ENCODE results near the gene HOXB9.

The HOXB9 gene

GRCh38 chr17:48601539-48602425, 24.4 kb downstream of the HOXB9 start:
- peak; percentile 76 for TF ChIP-seq EZH2 (optimal IDR thresholded peaks at IDR 0.05; ENCODE audit: low read depth, low read length)
- no peak for TF ChIP-seq EZH2phosphoT487 (IDR thresholded peaks at IDR 0.05; ENCODE audit: low read length)
- Histone ChIP-seq H3K4me1 (ENCODE audit: low read length) (no peaks in the 10 kb centered on the region), H3F3A (ENCODE audit: insufficient read depth, low read length) (no peaks in the 10 kb centered on the region), H3K9me3 (replicated peaks; ENCODE audit: insufficient read depth, low read length) (no peaks in the 10 kb centered on the region), H3K79me2 (ENCODE audit: low read length) (no peaks in the 10 kb centered on the region), H3K9ac (ENCODE audit: low read length) (no peak overlapping the region), H3K4me3 (ENCODE audit: low read length) (peak overlapping the region; percentile 27; the same call in 1 of the 2 replicates), H2AFZ (ENCODE audit: low read length) (no peak overlapping the region), H3K27ac (ENCODE audit: low read length) (no peak overlapping the region), H4K20me1 (ENCODE audit: insufficient read depth, low read length) (no peaks in the 10 kb centered on the region), H3K36me3 (replicated peaks; ENCODE audit: insufficient read depth, low read length) (no peaks in the 10 kb centered on the region), H3K9me2 (replicated peaks; ENCODE audit: insufficient read depth, low read length) (no peaks in the 10 kb centered on the region), H3K27me3 (replicated peaks; ENCODE audit: insufficient read depth, low read length) (peaks cover 85% of the 10 kb centered on the region), H3K4me2 (ENCODE audit: low read depth, low read length) (peak overlapping the region; percentile 78)
- no peak for DNase-seq

GRCh38 chr17:48601207-48601538, 25.0 kb downstream of the HOXB9 start:
- no peak overlapping the region for H3K4me3 ChIP-seq (ENCODE audit: low read length)
- H3K36me3 ChIP-seq (replicated peaks; ENCODE audit: insufficient read depth, low read length) = no peaks in the 10 kb centered on the region
- no peaks in the 10 kb centered on the region for H3K79me2 ChIP-seq (ENCODE audit: low read length)
- no peak overlapping the region for H3K27ac ChIP-seq (ENCODE audit: low read length)
- TF ChIP-seq CTCF (IDR thresholded peaks at IDR 0.05; ENCODE audit: low read length) = no peak
- TF ChIP-seq EZH2phosphoT487 (IDR thresholded peaks at IDR 0.05; ENCODE audit: low read length) = no peak
- TF ChIP-seq EZH2 (optimal IDR thresholded peaks at IDR 0.05; ENCODE audit: low read depth, low read length) = no peak
- no peak for DNase-seq
- no peak overlapping the region for H3K4me2 ChIP-seq (ENCODE audit: low read depth, low read length)
- H3K9ac ChIP-seq (ENCODE audit: low read length) = no peak overlapping the region
- no peaks in the 10 kb centered on the region for H3K4me1 ChIP-seq (ENCODE audit: low read length)
- H3K9me2 ChIP-seq (replicated peaks; ENCODE audit: insufficient read depth, low read length) = no peaks in the 10 kb centered on the region
- H3F3A ChIP-seq (ENCODE audit: insufficient read depth, low read length) = no peaks in the 10 kb centered on the region
- no peak overlapping the region for H2AFZ ChIP-seq (ENCODE audit: low read length)
- H4K20me1 ChIP-seq (ENCODE audit: insufficient read depth, low read length) = no peaks in the 10 kb centered on the region
- no peaks in the 10 kb centered on the region for H3K9me3 ChIP-seq (replicated peaks; ENCODE audit: insufficient read depth, low read length)
- peaks cover 91% of the 10 kb centered on the region for H3K27me3 ChIP-seq (replicated peaks; ENCODE audit: insufficient read depth, low read length)

GRCh38 chr17:48600244-48601098, 25.7 kb downstream of the HOXB9 start:
- no peak overlapping the region for H3K4me3 ChIP-seq (ENCODE audit: low read length)
- no peak for DNase-seq
- H3K4me2 ChIP-seq (ENCODE audit: low read depth, low read length) = no peak overlapping the region

More at GRCh38 chr17:48600244-48601098, 25.7 kb downstream of the HOXB9 start:
- Histone ChIP-seq H3K27ac (ENCODE audit: low read length) (no peak overlapping the region), H3F3A (ENCODE audit: insufficient read depth, low read length) (no peaks in the 10 kb centered on the region), H3K9me3 (replicated peaks; ENCODE audit: insufficient read depth, low read length) (no peaks in the 10 kb centered on the region), H3K27me3 (replicated peaks; ENCODE audit: insufficient read depth, low read length) (peaks cover 96% of the 10 kb centered on the region), H4K20me1 (ENCODE audit: insufficient read depth, low read length) (no peaks in the 10 kb centered on the region), H3K4me1 (ENCODE audit: low read length) (no peaks in the 10 kb centered on the region), H3K9ac (ENCODE audit: low read length) (no peak overlapping the region), H3K79me2 (ENCODE audit: low read length) (no peaks in the 10 kb centered on the region), H3K9me2 (replicated peaks; ENCODE audit: insufficient read depth, low read length) (no peaks in the 10 kb centered on the region), H2AFZ (ENCODE audit: low read length) (no peak overlapping the region), H3K36me3 (replicated peaks; ENCODE audit: insufficient read depth, low read length) (no peaks in the 10 kb centered on the region)
- TF ChIP-seq CTCF (IDR thresholded peaks at IDR 0.05; ENCODE audit: low read length) (no peak), EZH2phosphoT487 (IDR thresholded peaks at IDR 0.05; ENCODE audit: low read length) (no peak), EZH2 (optimal IDR thresholded peaks at IDR 0.05; ENCODE audit: low read depth, low read length) (no peak)

Data from MM.1S (cell line).